ENCODE results near the gene CENPN. TPM values are rescaled to one million over a fixed set of nuclear protein-coding genes. Genes with fewer than 3 reads are reported as not detected.

CENPN gene
- total RNA-seq, 1 donor from 2014 or later: 3.9 TPM

- no peak for FAIRE-seq
- H3K36me3 ChIP-seq (ENCODE audit: control insufficient read depth, insufficient read depth, low read length): no peaks in the 10 kb centered on the region
- no peaks in the 10 kb centered on the region for H3K27me3 ChIP-seq (ENCODE audit: control insufficient read depth, insufficient read depth, low read length)
- H3K4me3 ChIP-seq (ENCODE audit: low read depth, low read length): no peak overlapping the region
- no peak for DNase-seq (ENCODE audit: low read depth)
- TF ChIP-seq CTCF (IDR thresholded peaks at IDR 0.05; ENCODE audit: insufficient read depth, low read length, severe bottlenecking): no peak
Observed at GRCh38 chr16:81073560-81074330, 66.7 kb downstream of the CENPN start.

DNA sequence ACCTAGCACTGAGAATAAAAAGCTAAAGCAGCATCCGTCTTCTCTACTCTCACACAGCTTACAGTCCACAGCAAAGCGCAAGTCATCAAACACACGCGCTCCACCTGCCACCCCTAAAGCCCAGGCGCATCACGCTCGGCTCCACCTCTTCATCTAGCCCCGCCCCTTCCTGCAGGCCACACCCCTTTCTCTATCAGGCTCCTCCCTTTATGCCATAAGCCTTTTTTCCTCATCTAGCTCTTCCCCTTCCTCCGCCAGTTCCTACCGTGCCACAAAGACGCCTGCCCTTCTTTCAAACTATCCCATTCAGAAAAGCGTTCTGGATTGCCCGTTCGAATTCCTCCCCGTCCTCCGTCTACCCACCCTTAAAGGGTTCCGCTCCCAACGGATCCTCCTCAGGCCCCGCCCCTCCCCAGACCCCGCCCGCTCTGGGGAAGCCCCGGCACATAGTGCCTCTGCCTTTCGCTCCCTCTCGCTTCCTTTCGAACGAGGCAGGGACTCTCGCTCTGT lies 69.6 kb downstream of the CENPN start:
- Histone ChIP-seq H3K4me3 (ENCODE audit: low read depth, low read length) (peak overlapping the region; percentile 74), H3K36me3 (ENCODE audit: control insufficient read depth, insufficient read depth, low read length) (no peaks in the 10 kb centered on the region), H3K27me3 (ENCODE audit: control insufficient read depth, insufficient read depth, low read length) (no peaks in the 10 kb centered on the region)
- FAIRE-seq (no peak), DNase-seq (ENCODE audit: low read depth) (peak; percentile 70)
- no peak for TF ChIP-seq CTCF (IDR thresholded peaks at IDR 0.05; ENCODE audit: insufficient read depth, low read length, severe bottlenecking)

GRCh38 chr16:81077076-81077940 lies 70.3 kb downstream of the CENPN start, which contains the start of gene C16orf46:
TSS of gene C16orf46 (minus strand) at chr16:81077238. CDS start at chr16:81063955, 13,283 bp downstream.
- no peaks in the 10 kb centered on the region for H3K27me3 ChIP-seq (ENCODE audit: control insufficient read depth, insufficient read depth, low read length)
- H3K36me3 ChIP-seq (ENCODE audit: control insufficient read depth, insufficient read depth, low read length): no peaks in the 10 kb centered on the region
- TF ChIP-seq CTCF (IDR thresholded peaks at IDR 0.05; ENCODE audit: insufficient read depth, low read length, severe bottlenecking): no peak
- FAIRE-seq (no peak), DNase-seq (ENCODE audit: low read depth) (peak; percentile 87)
- peak within 1 kb of the TSS; percentile 74 for H3K4me3 ChIP-seq (ENCODE audit: low read depth, low read length)

GRCh38 chr16:81080233-81080632 lies 73.2 kb downstream of the CENPN start:
- DNase-seq (ENCODE audit: low read depth) (no peak), FAIRE-seq (no peak)
- Histone ChIP-seq H3K36me3 (ENCODE audit: control insufficient read depth, insufficient read depth, low read length) (no peaks in the 10 kb centered on the region), H3K27me3 (ENCODE audit: control insufficient read depth, insufficient read depth, low read length) (no peaks in the 10 kb centered on the region), H3K4me3 (ENCODE audit: low read depth, low read length) (no peak overlapping the region)
- TF ChIP-seq CTCF (IDR thresholded peaks at IDR 0.05; ENCODE audit: insufficient read depth, low read length, severe bottlenecking): no peak

DNA sequence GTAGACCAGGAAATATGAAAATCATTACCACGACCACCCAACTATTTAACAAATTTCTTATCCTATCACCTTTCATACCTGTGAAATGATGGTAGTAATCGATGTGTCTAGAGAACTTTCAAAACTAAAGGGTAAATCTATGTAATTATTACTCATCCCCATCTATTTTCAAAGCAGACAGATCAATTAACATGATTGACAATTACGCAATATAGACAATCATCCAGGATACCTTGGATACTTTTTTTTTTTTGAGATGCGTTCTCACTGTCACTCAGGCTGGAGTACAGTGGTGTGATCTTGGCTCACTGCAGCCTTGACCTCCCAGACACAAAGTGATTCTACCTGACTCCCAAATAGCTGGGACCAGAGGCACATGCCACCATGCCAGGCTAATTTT lies 74.0 kb downstream of the CENPN start:
- no peak for DNase-seq (ENCODE audit: low read depth)

More for the DNA sequence above, 74.0 kb downstream of the CENPN start:
- H3K36me3 ChIP-seq (ENCODE audit: control insufficient read depth, insufficient read depth, low read length): no peaks in the 10 kb centered on the region
- H3K27me3 ChIP-seq (ENCODE audit: control insufficient read depth, insufficient read depth, low read length): no peaks in the 10 kb centered on the region
- no peak for TF ChIP-seq CTCF (IDR thresholded peaks at IDR 0.05; ENCODE audit: insufficient read depth, low read length, severe bottlenecking)
- no peak overlapping the region for H3K4me3 ChIP-seq (ENCODE audit: low read depth, low read length)
- FAIRE-seq: no peak

Other genes with a start within 250 kb of the CENPN start
- gene CDYL2, start 202.6 kb upstream of the CENPN start, total RNA-seq: 1.1 and 1.4 TPM in 2 replicates
- gene CMC2, start 329 bp upstream of the CENPN start, total RNA-seq: 25.0 and 72.2 TPM in 2 replicates
- 41.3 and 42.5 TPM in 2 replicates for gene ATMIN, start 28.6 kb downstream of the CENPN start, total RNA-seq
- 0.26 and 0.53 TPM in 2 replicates for gene C16orf46, start 70.0 kb downstream of the CENPN start, total RNA-seq
- 14.6 and 17.6 TPM in 2 replicates for gene GCSH, start 89.2 kb downstream of the CENPN start, total RNA-seq
- gene BCO1, start 231.5 kb downstream of the CENPN start, total RNA-seq: not detected in 2 replicates